Body of pancreas (tissue), 4 donors: ENCODE measurements around the gene AMMECR1.

ENCODE experiments used
- CTCF ChIP-seq, 7 experiments: fragments of 450-650 bp in 4 of 7; fragments of 200-600 bp in 3 of 7; sonication (generic) in 3 of 7; IDR thresholded peaks; one replicate each; pipeline ENCODE4 v1.5.1; 2016 to 2019; ENCODE audit warnings: antibody characterized with exemption in 7 of 7
- POLR2A ChIP-seq, 3 donors: fragments of 450-650 bp; IDR thresholded peaks; one replicate each; pipeline ENCODE4 v1.6.1; 2016; ENCODE audit warnings: antibody characterized with exemption in 3 of 3, mild to moderate bottlenecking in 2 of 3

- TF ChIP-seq CTCF (IDR thresholded peaks at IDR 0.05): no peak
- no peak for TF ChIP-seq POLR2A (IDR thresholded peaks at IDR 0.05)
Observed at GRCh38 chrX:110320381-110320987, 2.6 kb upstream of the AMMECR1 start.
